ENCODE measurements around the gene FBXO11.
A peak's percentile ranks its signal among the peaks of the same experiment; 100 is the strongest.

FBXO11 gene

GRCh38 chr2:47783486-47784351 is 122.6 kb downstream of the FBXO11 start:
- peak; percentile 63 for DNase-seq (ENCODE audit: low spot score)

- peak; percentile 94 for DNase-seq (ENCODE audit: low spot score)
These were observed 123.4 kb downstream of the FBXO11 start, which contains the start of gene MSH6 for GRCh38 chr2:47782671-47783485. Gene MSH6 (plus strand): TSS chr2:47783145. CDS start chr2:47783234, 89 bp downstream.

- no peak for DNase-seq (ENCODE audit: low spot score)
These were observed 124.0 kb downstream of the FBXO11 start for GRCh38 chr2:47782381-47782670.

- DNase-seq (ENCODE audit: low spot score) = no peak
These were observed 126.9 kb downstream of the FBXO11 start for GRCh38 chr2:47779426-47779790.

GRCh38 chr2:47778698-47779425 is 127.4 kb downstream of the FBXO11 start:
- DNase-seq (ENCODE audit: low spot score) = no peak

- DNase-seq (ENCODE audit: low spot score) = no peak
These were observed 128.9 kb downstream of the FBXO11 start for GRCh38 chr2:47777277-47777937.

GRCh38 chr2:47774567-47774966 is 131.7 kb downstream of the FBXO11 start:
- DNase-seq (ENCODE audit: low spot score) = no peak

- no peak for DNase-seq (ENCODE audit: low spot score)
These were observed 134.0 kb downstream of the FBXO11 start for GRCh38 chr2:47772343-47772742.

- DNase-seq (ENCODE audit: low spot score) = peak; percentile 82
These were observed 135.1 kb downstream of the FBXO11 start for GRCh38 chr2:47771211-47771610.

GRCh38 chr2:47769318-47769717 is 137.0 kb downstream of the FBXO11 start:
- no peak for DNase-seq (ENCODE audit: low spot score)

GRCh38 chr2:47767880-47768609 is 138.3 kb downstream of the FBXO11 start:
- no peak for DNase-seq (ENCODE audit: low spot score)

- no peak for DNase-seq (ENCODE audit: low spot score)
These were observed 138.8 kb downstream of the FBXO11 start for GRCh38 chr2:47767497-47767844.

- no peak for DNase-seq (ENCODE audit: low spot score)
These were observed 154.4 kb downstream of the FBXO11 start for GRCh38 chr2:47751856-47752414.

GRCh38 chr2:47747878-47748277 is 158.4 kb downstream of the FBXO11 start:
- no peak for DNase-seq (ENCODE audit: low spot score)

GRCh38 chr2:47744074-47744473 is 162.2 kb downstream of the FBXO11 start:
- DNase-seq (ENCODE audit: low spot score) = no peak

GRCh38 chr2:47741637-47742036 is 164.7 kb downstream of the FBXO11 start:
- no peak for DNase-seq (ENCODE audit: low spot score)

GRCh38 chr2:47741101-47741500 is 165.2 kb downstream of the FBXO11 start:
- DNase-seq (ENCODE audit: low spot score) = no peak

Measured in COLO829 (cell line).